ENCODE measurements around the gene NDUFA12. TPM values are rescaled to one million over a fixed set of nuclear protein-coding genes. Genes with fewer than 3 reads are reported as not detected.

Gene NDUFA12
- total and polyA plus RNA-seq, 9 of the 15 experiments (the other 6 are each of a cell fraction or from before 2014, with no cell fraction given): 115 to 986 (median 283) TPM

GRCh38 chr12:94952325-94952724 is 51.2 kb downstream of the NDUFA12 start:
- WGBS (ENCODE audit: insufficient coverage, low coverage, missing lambda C conversion rate): 24% methylated on average over 2 of the region's 2 CpGs
- intact Hi-C loops (cut with micrococcal nuclease): no loop called here

GRCh38 chr12:94951071-94951934 is 52.2 kb downstream of the NDUFA12 start:
- H4K20me1 ChIP-seq (replicated peaks; ENCODE audit: control insufficient read depth, insufficient read depth, low read length): no peaks in the 10 kb centered on the region
- POLR2A ChIA-PET: interaction anchor here (0.8 kb wide), 1 partner anchor 15 kb away, joined by 3 read pairs; no protein-coding TSS in a partner anchor
- H3K27ac ChIP-seq (ENCODE audit: extremely low read depth, low read depth, low read length): no peak overlapping the region
- no peaks in the 10 kb centered on the region for H3K36me3 ChIP-seq (ENCODE audit: control insufficient read depth, insufficient read depth, low read length)
- 25% methylated on average over 6 of the region's 7 CpGs for WGBS (ENCODE audit: insufficient coverage, low coverage, missing lambda C conversion rate)
- DNase-seq (ENCODE audit: extremely low read depth in 1 of 4, low spot score in 3 of 4) (peak in 2 of 4 experiments; percentile 20 to 22), FAIRE-seq (peak; percentile 56), ATAC-seq (no peak)
- no peak overlapping the region for H3K4me3 ChIP-seq
- no peaks in the 10 kb centered on the region for H3K79me2 ChIP-seq (ENCODE audit: control insufficient read depth, insufficient read depth, low read length)
- H3K27me3 ChIP-seq (ENCODE audit: control insufficient read depth in 2 of 2, insufficient read depth in 2 of 2, low read length in 2 of 2): peaks cover 5% of the 10 kb centered on the region in 2 experiments; a peak in 2 of 5 replicates
- BruUV-seq (replicated peaks): no TSS peak
- peaks cover 3% of the 10 kb centered on the region for H3K9me1 ChIP-seq (ENCODE audit: control insufficient read depth, insufficient read depth, low read length)
- intact Hi-C loops (cut with micrococcal nuclease): no loop called here
- CTCF ChIA-PET (ENCODE audit: low intra/inter-chr PET ratio): no interaction called here
- no peaks in the 10 kb centered on the region for H3K9me3 ChIP-seq (replicated peaks; ENCODE audit: control insufficient read depth, insufficient read depth, low read depth, low read length)
- no peak overlapping the region for H3K4me2 ChIP-seq (ENCODE audit: insufficient read depth, low read length)
- TF ChIP-seq MXI1 (IDR thresholded peaks at IDR 0.05; ENCODE audit: low read depth, low read length): 0 out of 2 replicates have a peak, but pooled peaks have one; percentile 28
- TF ChIP-seq CEBPB (tag; IDR thresholded peaks at IDR 0.05): no peak
- peak; percentile 41; the same call in 1 of the 2 replicates for TF ChIP-seq TFE3 (CRISPR knock-in tag; IDR thresholded peaks at IDR 0.05)
- peak; percentile 67 for TF ChIP-seq RFX1 (IDR thresholded peaks at IDR 0.05)
- peak; percentile 95 for TF ChIP-seq FOXJ2 (tag; IDR thresholded peaks at IDR 0.05)
- TF ChIP-seq EP300 (IDR thresholded peaks at IDR 0.05; ENCODE audit: low read length): 0 out of 2 replicates have a peak, but pooled peaks have one; percentile 8
- peak; percentile 18; the same call in 1 of the 2 replicates for TF ChIP-seq DPF2 (IDR thresholded peaks at IDR 0.05)
- TF ChIP-seq MED1 (CRISPR knock-in tag; IDR thresholded peaks at IDR 0.05; ENCODE audit: borderline replicate concordance): no peak
- 0 out of 2 replicates have a peak, but pooled peaks have one; percentile 22 for TF ChIP-seq FOXJ3 (CRISPR knock-in tag; IDR thresholded peaks at IDR 0.05)
- H3K9ac ChIP-seq (ENCODE audit: insufficient read depth in 1 of 2, low read depth in 2 of 2, low read length in 2 of 2): no peak overlapping the region
- in situ Hi-C loops (cut with MboI): no loop called here
- H2AFZ ChIP-seq (ENCODE audit: low read depth, low read length): 0 out of 2 replicates have a peak overlapping the region, but pooled peaks have one; percentile 18
- peaks cover 0 to 13% of the 10 kb centered on the region in 2 experiments; a peak in 3 of 5 replicates for H3K4me1 ChIP-seq (replicated peaks in 1 of 2; ENCODE audit: control insufficient read depth in 2 of 2, insufficient read depth in 2 of 2, low read length in 2 of 2)

More at GRCh38 chr12:94952325-94952724, 51.2 kb downstream of the NDUFA12 start:
- Histone ChIP-seq H3K36me3 (ENCODE audit: control insufficient read depth, insufficient read depth, low read length) (no peaks in the 10 kb centered on the region), H3K9me3 (replicated peaks; ENCODE audit: control insufficient read depth, insufficient read depth, low read depth, low read length) (no peaks in the 10 kb centered on the region), H3K79me2 (ENCODE audit: control insufficient read depth, insufficient read depth, low read length) (no peaks in the 10 kb centered on the region), H3K9me1 (ENCODE audit: control insufficient read depth, insufficient read depth, low read length) (peaks cover 3% of the 10 kb centered on the region), H2AFZ (ENCODE audit: low read depth, low read length) (no peak overlapping the region), H3K4me2 (ENCODE audit: insufficient read depth, low read length) (no peak overlapping the region), H3K27ac (ENCODE audit: extremely low read depth, low read depth, low read length) (no peak overlapping the region), H3K4me3 (no peak overlapping the region), H3K4me1 (replicated peaks in 1 of 2; ENCODE audit: control insufficient read depth in 2 of 2, insufficient read depth in 2 of 2, low read length in 2 of 2) (peaks cover 0 to 13% of the 10 kb centered on the region in 2 experiments; a peak in 3 of 5 replicates), H4K20me1 (replicated peaks; ENCODE audit: control insufficient read depth, insufficient read depth, low read length) (no peaks in the 10 kb centered on the region), H3K27me3 (ENCODE audit: control insufficient read depth in 2 of 2, insufficient read depth in 2 of 2, low read length in 2 of 2) (peaks cover under 1 to 5% of the 10 kb centered on the region in 2 experiments; a peak in 1 of 5 replicates), H3K9ac (ENCODE audit: insufficient read depth in 1 of 2, low read depth in 2 of 2, low read length in 2 of 2) (no peak overlapping the region)
- ATAC-seq: no peak
- BruUV-seq (replicated peaks): no TSS peak
- FAIRE-seq: no peak
- TF ChIP-seq ZNF57 (CRISPR knock-in tag; IDR thresholded peaks at IDR 0.05) (no peak), ZNF584 (CRISPR knock-in tag; IDR thresholded peaks at IDR 0.05; ENCODE audit: low read depth) (no peak), POLR2A (conservative IDR thresholded peaks at IDR 0.05) (no peak), MEF2D (tag; conservative IDR thresholded peaks at IDR 0.05; ENCODE audit: low read depth) (no peak), EGR1 (conservative IDR thresholded peaks at IDR 0.05) (no peak), ZNF717 (CRISPR knock-in tag; IDR thresholded peaks at IDR 0.05) (no peak), ZNF785 (CRISPR knock-in tag; IDR thresholded peaks at IDR 0.05) (no peak), HSF4 (CRISPR knock-in tag; IDR thresholded peaks at IDR 0.05; ENCODE audit: borderline replicate concordance) (no peak)
- in situ Hi-C loops (cut with MboI): no loop called here
- DNase-seq (ENCODE audit: extremely low read depth in 1 of 4, low spot score in 3 of 4): no peak
- CTCF ChIA-PET (ENCODE audit: low intra/inter-chr PET ratio): no interaction called here
- POLR2A ChIA-PET: interaction anchor here (0.6 kb wide), 2 partner anchors 83 to 572 kb away, joined by 3 read pairs; no protein-coding TSS in a partner anchor
